ENCODE results near the gene OGG1. TPM values are rescaled to one million over a fixed set of nuclear protein-coding genes. Genes with fewer than 3 reads are reported as not detected.

OGG1 gene
- total RNA-seq, 1 donor from 2014 or later, result 36.0 TPM

DNA sequence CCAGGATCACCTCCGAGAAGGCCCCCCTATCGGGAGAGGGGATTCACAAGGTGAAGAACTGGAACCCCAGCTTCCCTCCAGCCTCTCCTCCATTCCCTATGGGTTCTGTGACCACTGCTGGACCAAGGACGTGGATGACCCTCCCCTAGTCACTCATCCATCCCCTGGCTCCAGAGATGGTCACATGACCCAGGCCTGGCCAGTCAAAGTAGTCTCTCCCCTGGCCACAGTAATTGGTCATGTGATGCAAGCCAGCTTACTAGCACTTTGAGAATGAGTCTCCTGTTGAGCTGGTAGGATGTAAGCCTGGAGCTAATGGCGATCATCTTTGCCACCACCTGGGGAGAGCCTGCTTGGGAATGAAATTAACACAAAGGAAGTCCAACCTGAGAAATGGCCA, 16.1 kb downstream of the OGG1 start:
- TF ChIP-seq, protein P1, sequence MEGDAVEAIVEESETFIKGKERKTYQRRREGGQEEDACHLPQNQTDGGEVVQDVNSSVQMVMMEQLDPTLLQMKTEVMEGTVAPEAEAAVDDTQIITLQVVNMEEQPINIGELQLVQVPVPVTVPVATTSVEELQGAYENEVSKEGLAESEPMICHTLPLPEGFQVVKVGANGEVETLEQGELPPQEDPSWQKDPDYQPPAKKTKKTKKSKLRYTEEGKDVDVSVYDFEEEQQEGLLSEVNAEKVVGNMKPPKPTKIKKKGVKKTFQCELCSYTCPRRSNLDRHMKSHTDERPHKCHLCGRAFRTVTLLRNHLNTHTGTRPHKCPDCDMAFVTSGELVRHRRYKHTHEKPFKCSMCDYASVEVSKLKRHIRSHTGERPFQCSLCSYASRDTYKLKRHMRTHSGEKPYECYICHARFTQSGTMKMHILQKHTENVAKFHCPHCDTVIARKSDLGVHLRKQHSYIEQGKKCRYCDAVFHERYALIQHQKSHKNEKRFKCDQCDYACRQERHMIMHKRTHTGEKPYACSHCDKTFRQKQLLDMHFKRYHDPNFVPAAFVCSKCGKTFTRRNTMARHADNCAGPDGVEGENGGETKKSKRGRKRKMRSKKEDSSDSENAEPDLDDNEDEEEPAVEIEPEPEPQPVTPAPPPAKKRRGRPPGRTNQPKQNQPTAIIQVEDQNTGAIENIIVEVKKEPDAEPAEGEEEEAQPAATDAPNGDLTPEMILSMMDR (IDR thresholded peaks at IDR 0.05), result no peak
- H3K27ac ChIP-seq, result no peak overlapping the region
- H3K4me3 ChIP-seq, result no peak overlapping the region
- no peaks in the 10 kb centered on the region for H3K9me3 ChIP-seq
- DNase-seq (ENCODE audit: low spot score in 2 of 2), result no peak
- H3K27me3 ChIP-seq, result no peaks in the 10 kb centered on the region
- H3K36me3 ChIP-seq, result peaks cover 16 to 23% of the 10 kb centered on the region in 2 donors
- intact Hi-C loops (cut with DNase I), result no loop called here
- peaks cover 0 to 24% of the 10 kb centered on the region in 2 donors for H3K4me1 ChIP-seq

DNA sequence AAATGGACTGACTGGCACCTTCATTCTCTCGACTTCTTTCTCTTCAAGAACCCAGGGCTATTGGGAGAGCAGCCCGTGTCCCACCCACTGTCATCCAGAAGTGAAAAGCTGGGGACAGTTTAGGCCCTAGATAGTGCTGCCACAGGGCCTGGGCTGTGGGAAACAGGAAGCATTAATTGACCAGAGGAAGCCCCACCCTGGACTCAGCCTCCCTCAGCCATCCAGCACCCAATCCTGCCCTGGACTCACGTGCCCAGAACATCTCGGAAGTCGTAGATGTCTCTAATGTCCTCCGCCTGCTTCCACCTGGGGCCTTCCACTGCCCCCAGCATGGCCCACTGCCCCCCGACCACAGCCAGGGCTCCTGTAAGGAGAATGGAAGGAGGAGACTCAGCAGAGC, 17.7 kb downstream of the OGG1 start:
- Histone ChIP-seq H3K27me3 (no peaks in the 10 kb centered on the region), H3K4me3 (no peak overlapping the region), H3K4me1 (peaks cover 0 to 25% of the 10 kb centered on the region in 2 donors), H3K9me3 (no peaks in the 10 kb centered on the region), H3K36me3 (peaks cover 9 to 13% of the 10 kb centered on the region in 2 donors), H3K27ac (peak overlapping the region; percentile 50 to 88)
- TF ChIP-seq, protein P1 (IDR thresholded peaks at IDR 0.05), result no peak
- DNase-seq (ENCODE audit: low spot score in 2 of 2), result no peak
- intact Hi-C loops (cut with DNase I), result no loop called here

DNA sequence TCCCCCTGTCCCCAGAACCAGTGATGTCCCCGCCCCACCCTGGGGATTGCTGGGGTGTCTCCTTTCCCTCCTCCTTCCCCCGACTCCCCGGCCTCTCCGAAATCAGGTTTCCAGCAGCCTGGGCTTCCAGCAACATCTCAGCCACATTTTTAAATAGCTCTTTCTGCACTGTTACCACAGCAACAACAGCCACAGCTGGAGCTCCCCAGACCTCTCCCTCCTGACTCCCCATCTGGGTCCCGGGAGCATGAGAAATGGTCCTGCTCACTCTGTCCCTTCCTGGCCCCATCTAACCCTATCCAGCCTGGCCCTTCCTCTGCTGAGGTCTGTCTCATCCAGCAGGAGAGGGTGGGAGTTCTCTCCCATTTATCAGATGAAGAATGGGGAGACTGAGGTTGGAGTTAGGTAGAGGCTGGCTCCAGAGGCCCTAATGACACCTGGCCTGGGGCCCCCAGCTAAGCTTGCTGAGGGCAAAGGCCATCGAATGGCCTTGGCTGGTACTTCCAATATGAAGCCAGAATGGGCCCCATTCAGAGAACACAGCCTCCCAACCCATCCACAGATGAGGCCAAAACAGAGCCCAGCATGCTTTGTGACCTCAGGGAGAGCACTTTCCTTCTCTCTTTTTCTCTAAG, 18.5 kb downstream of the OGG1 start:
- DNase-seq (ENCODE audit: low spot score in 2 of 2), result no peak
- TF ChIP-seq, protein P1 (IDR thresholded peaks at IDR 0.05), result no peak
- H3K27ac ChIP-seq, result peak overlapping the region; percentile 81 to 88
- H3K9me3 ChIP-seq, result no peaks in the 10 kb centered on the region
- intact Hi-C loops (cut with DNase I), result no loop called here
- peaks cover 8 to 13% of the 10 kb centered on the region in 2 donors for H3K36me3 ChIP-seq
- H3K4me3 ChIP-seq, result peak overlapping the region; percentile 73 to 92
- H3K27me3 ChIP-seq, result no peaks in the 10 kb centered on the region
- peaks cover 0 to 25% of the 10 kb centered on the region in 2 donors for H3K4me1 ChIP-seq

DNA sequence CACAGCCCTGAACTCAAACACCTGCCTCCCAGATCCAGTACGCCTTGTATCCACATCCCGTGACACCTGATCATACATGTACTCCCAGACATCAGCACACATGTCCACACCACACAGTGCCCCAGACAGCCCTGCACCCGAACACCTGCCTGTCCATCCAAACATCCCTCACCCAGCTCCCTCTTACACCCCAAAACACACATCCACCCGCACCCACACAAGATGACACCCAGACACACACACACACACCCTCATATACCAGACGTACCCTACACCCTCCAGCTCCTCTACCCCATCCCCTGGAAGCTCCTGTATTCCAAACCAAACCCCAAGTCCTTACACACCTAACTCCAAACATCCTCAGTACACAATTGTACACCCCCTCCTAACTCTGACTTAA, 19.3 kb downstream of the OGG1 start:
- H3K4me3 ChIP-seq, result peak overlapping the region; percentile 73 to 92
- TF ChIP-seq, protein P1 (IDR thresholded peaks at IDR 0.05), result no peak
- peak overlapping the region; percentile 81 to 88 for H3K27ac ChIP-seq
- H3K9me3 ChIP-seq, result no peaks in the 10 kb centered on the region
- H3K4me1 ChIP-seq, result peaks cover 0 to 25% of the 10 kb centered on the region in 2 donors
- H3K27me3 ChIP-seq, result no peaks in the 10 kb centered on the region
- no peak for DNase-seq (ENCODE audit: low spot score in 2 of 2)
- peaks cover 8 to 13% of the 10 kb centered on the region in 2 donors for H3K36me3 ChIP-seq
- intact Hi-C loops (cut with DNase I), result no loop called here

DNA sequence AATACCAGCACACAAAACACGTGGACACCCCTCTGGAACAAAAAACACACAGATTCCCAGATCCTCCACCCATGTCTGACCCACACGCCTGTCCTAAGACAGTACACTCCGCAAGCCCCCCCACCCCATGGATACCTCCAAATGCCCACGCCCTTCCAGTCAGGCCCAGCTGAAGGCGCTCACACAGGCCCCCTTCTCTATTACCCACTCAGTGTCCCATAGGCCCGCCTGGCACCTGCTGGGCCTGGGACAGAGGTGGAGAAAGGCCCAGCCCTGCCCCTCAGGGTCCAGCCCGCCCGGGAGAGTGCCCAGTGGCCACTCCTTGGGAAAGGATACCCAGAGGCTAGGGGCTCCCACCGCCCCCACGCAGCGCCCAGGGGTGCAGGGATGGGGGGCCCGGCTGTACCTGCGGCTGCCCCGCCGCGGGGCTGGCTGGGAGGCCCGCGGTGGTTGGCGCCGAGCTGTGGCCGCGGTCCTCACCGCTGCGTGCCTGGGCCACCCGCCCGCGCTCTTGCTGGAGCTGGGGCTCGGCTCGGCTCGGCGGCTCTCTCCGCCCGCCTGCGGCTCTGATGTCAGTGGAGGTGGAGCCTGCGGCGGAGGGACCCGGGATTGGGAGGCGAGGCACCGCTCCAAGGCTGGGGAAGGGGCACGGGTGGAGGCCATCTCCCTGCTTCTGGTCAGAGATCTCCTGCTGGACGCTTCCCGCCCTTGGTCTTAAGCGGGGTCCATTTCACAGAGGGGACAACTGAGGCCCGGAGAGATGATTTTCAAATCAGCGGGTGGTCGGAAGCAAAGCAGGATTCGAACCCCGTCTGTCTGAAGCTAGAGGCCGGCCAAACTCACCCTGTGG, 19.9 kb downstream of the OGG1 start, which contains the start of gene CAMK1:
Gene CAMK1, minus strand, starts transcription at position 522 of the 850 bp plus-strand sequence. CDS start 2,198 bp downstream, outside the sequence.
- peak; percentile 43 to 91 for DNase-seq (ENCODE audit: low spot score in 2 of 2)
- no peaks in the 10 kb centered on the region for H3K27me3 ChIP-seq
- intact Hi-C loops (cut with DNase I), result loop anchor here (1.0 kb wide), 3 partner anchors 20 to 38 kb away; partner anchors contain the start of genes BRPF1, OGG1 and TADA3
- H3K4me3 ChIP-seq, result peak within 1 kb of the TSS; percentile 73 to 92
- H3K4me1 ChIP-seq, result peaks cover 0 to 25% of the 10 kb centered on the region in 2 donors
- peaks cover 8 to 13% of the 10 kb centered on the region in 2 donors for H3K36me3 ChIP-seq
- H3K27ac ChIP-seq, result peak within 1 kb of the TSS; percentile 81 to 88
- H3K9me3 ChIP-seq, result no peaks in the 10 kb centered on the region
- TF ChIP-seq, protein P1 (IDR thresholded peaks at IDR 0.05), result no peak
